Measurements from ENCODE around the gene IFI27L2.

IFI27L2 gene

GRCh38 chr14:94114589-94115057 is 14.8 kb downstream of the IFI27L2 start:
- no peak for TF ChIP-seq JUND (IDR thresholded peaks at IDR 0.05; ENCODE audit: low read depth)
- in situ Hi-C loops (cut with HindIII; ENCODE audit: low pct_unique_long_range_greater_than_20kb, low sequenced_read_pairs) = no loop called here
- DNase-seq (ENCODE audit: low read depth in 1 of 2, low spot score in 1 of 2) = no peak

- TF ChIP-seq JUND (IDR thresholded peaks at IDR 0.05; ENCODE audit: low read depth) = no peak
- no peak for DNase-seq (ENCODE audit: low read depth in 1 of 2, low spot score in 1 of 2)
- in situ Hi-C loops (cut with HindIII; ENCODE audit: low pct_unique_long_range_greater_than_20kb, low sequenced_read_pairs) = no loop called here
These were observed 15.4 kb downstream of the IFI27L2 start for GRCh38 chr14:94113908-94114588.

- DNase-seq (ENCODE audit: low read depth in 1 of 2, low spot score in 1 of 2) = no peak
These were observed 15.9 kb downstream of the IFI27L2 start for GRCh38 chr14:94113490-94113889.

GRCh38 chr14:94113073-94113472 is 16.3 kb downstream of the IFI27L2 start:
- in situ Hi-C loops (cut with HindIII; ENCODE audit: low pct_unique_long_range_greater_than_20kb, low sequenced_read_pairs) = no loop called here
- DNase-seq (ENCODE audit: low read depth in 1 of 2, low spot score in 1 of 2) = peak in 1 of 2 experiments; percentile 34
- no peak for TF ChIP-seq JUND (IDR thresholded peaks at IDR 0.05; ENCODE audit: low read depth)

More at GRCh38 chr14:94113490-94113889, 15.9 kb downstream of the IFI27L2 start:
- in situ Hi-C loops (cut with HindIII; ENCODE audit: low pct_unique_long_range_greater_than_20kb, low sequenced_read_pairs) = no loop called here
- no peak for TF ChIP-seq JUND (IDR thresholded peaks at IDR 0.05; ENCODE audit: low read depth)

GRCh38 chr14:94112513-94113063 is 16.8 kb downstream of the IFI27L2 start:
- in situ Hi-C loops (cut with HindIII; ENCODE audit: low pct_unique_long_range_greater_than_20kb, low sequenced_read_pairs) = no loop called here
- no peak for TF ChIP-seq JUND (IDR thresholded peaks at IDR 0.05; ENCODE audit: low read depth)
- DNase-seq (ENCODE audit: low read depth in 1 of 2, low spot score in 1 of 2) = no peak

- in situ Hi-C loops (cut with HindIII; ENCODE audit: low pct_unique_long_range_greater_than_20kb, low sequenced_read_pairs) = no loop called here
- TF ChIP-seq JUND (IDR thresholded peaks at IDR 0.05; ENCODE audit: low read depth) = no peak
- DNase-seq (ENCODE audit: low read depth in 1 of 2, low spot score in 1 of 2) = no peak
These were observed 17.9 kb downstream of the IFI27L2 start for GRCh38 chr14:94111276-94112095.

GRCh38 chr14:94110552-94111181 is 18.7 kb downstream of the IFI27L2 start, which contains the start of gene IFI27:
Gene IFI27, plus strand, starts transcription at chr14:94110736.
- DNase-seq (ENCODE audit: low read depth in 1 of 2, low spot score in 1 of 2) = peak in 1 of 2 experiments; percentile 28
- no peak for TF ChIP-seq JUND (IDR thresholded peaks at IDR 0.05; ENCODE audit: low read depth)
- in situ Hi-C loops (cut with HindIII; ENCODE audit: low pct_unique_long_range_greater_than_20kb, low sequenced_read_pairs) = no loop called here

- no peak for DNase-seq (ENCODE audit: low read depth in 1 of 2, low spot score in 1 of 2)
- TF ChIP-seq JUND (IDR thresholded peaks at IDR 0.05; ENCODE audit: low read depth) = no peak
- in situ Hi-C loops (cut with HindIII; ENCODE audit: low pct_unique_long_range_greater_than_20kb, low sequenced_read_pairs) = no loop called here
These were observed 19.5 kb downstream of the IFI27L2 start for GRCh38 chr14:94109915-94110250.

- in situ Hi-C loops (cut with HindIII; ENCODE audit: low pct_unique_long_range_greater_than_20kb, low sequenced_read_pairs) = no loop called here
- no peak for DNase-seq (ENCODE audit: low read depth in 1 of 2, low spot score in 1 of 2)
These were observed 24.7 kb downstream of the IFI27L2 start for GRCh38 chr14:94104731-94105130.

GRCh38 chr14:94103554-94104150 is 25.8 kb downstream of the IFI27L2 start:
- TF ChIP-seq JUND (IDR thresholded peaks at IDR 0.05; ENCODE audit: low read depth) = no peak
- no peak for DNase-seq (ENCODE audit: low read depth in 1 of 2, low spot score in 1 of 2)
- in situ Hi-C loops (cut with HindIII; ENCODE audit: low pct_unique_long_range_greater_than_20kb, low sequenced_read_pairs) = no loop called here

More at GRCh38 chr14:94104731-94105130, 24.7 kb downstream of the IFI27L2 start:
- no peak for TF ChIP-seq JUND (IDR thresholded peaks at IDR 0.05; ENCODE audit: low read depth)

GRCh38 chr14:94102768-94103482 is 26.5 kb downstream of the IFI27L2 start:
- no peak for TF ChIP-seq JUND (IDR thresholded peaks at IDR 0.05; ENCODE audit: low read depth)
- in situ Hi-C loops (cut with HindIII; ENCODE audit: low pct_unique_long_range_greater_than_20kb, low sequenced_read_pairs) = no loop called here
- no peak for DNase-seq (ENCODE audit: low read depth in 1 of 2, low spot score in 1 of 2)

GRCh38 chr14:94101748-94102147 is 27.7 kb downstream of the IFI27L2 start:
- in situ Hi-C loops (cut with HindIII; ENCODE audit: low pct_unique_long_range_greater_than_20kb, low sequenced_read_pairs) = no loop called here
- no peak for DNase-seq (ENCODE audit: low read depth in 1 of 2, low spot score in 1 of 2)
- no peak for TF ChIP-seq JUND (IDR thresholded peaks at IDR 0.05; ENCODE audit: low read depth)
